B cell (primary cell): Measurements from ENCODE around the gene MYL7. TPM values are rescaled to one million over a fixed set of nuclear protein-coding genes. Genes with fewer than 3 reads are reported as not detected.

Experiments used
- ATAC-seq: fragments of 200-7000 bp; cut with Tn5 transposase; one replicate; pipeline ENCODE4 v1.10.0; 2021; ENCODE audit warnings: low read depth, mild to moderate bottlenecking, moderate number of reproducible peaks, moderate library complexity
- CTCF ChIA-PET: fragments of 350-600 bp; sonication (Branson Sonifier 250); formaldehyde crosslinking; loops from one replicate; lab custom pipeline; 2021; ENCODE audit warnings: antibody characterized with exemption, inconsistent platforms; lab: Charles Lee
- POLR2A ChIA-PET: fragments of 350-600 bp; sonication (Branson Sonifier 250); formaldehyde crosslinking; loops from one replicate; lab custom pipeline; 2021; ENCODE audit warnings: antibody characterized with exemption; lab: Charles Lee
- DNase-seq: peaks from one replicate; pipeline ENCODE4 v3.0.0; 2013
- H2AFZ ChIP-seq: 2 replicates; pipeline ENCODE4 v1.6.1; 2012; ENCODE audit warnings: mild to moderate bottlenecking, low read depth, low read length; ENCODE audit not compliant: insufficient read depth, poor library complexity, severe bottlenecking
- H3K27ac ChIP-seq, 2 donors: 1 replicate in 1 of 2; 2 replicates in 1 of 2; pipeline ENCODE4 v1.5.1; 2012 to 2013; ENCODE audit warnings: low read length in 2 of 2, mild to moderate bottlenecking in 2 of 2, moderate library complexity in 1 of 2
- H3K27me3 ChIP-seq, 4 experiments: fragments of 200-600 bp in 1 of 4; sonication (generic) in 1 of 4; replicated peaks in 1 of 4; 1 replicate in 2 of 4; 2 replicates in 2 of 4; pipeline versions ENCODE4 v1.6.1 to v1.7.0; 2013 to 2016; ENCODE audit warnings: low read length in 3 of 4, mild to moderate bottlenecking in 2 of 4, mixed read lengths in 1 of 4, moderate library complexity in 1 of 4; ENCODE audit not compliant: insufficient read depth in 4 of 4, control insufficient read depth in 3 of 4; ENCODE audit errors: control extremely low read depth in 1 of 4
- H3K36me3 ChIP-seq, 2 experiments: replicated peaks in 1 of 2; 1 replicate in 1 of 2; 2 replicates in 1 of 2; pipeline versions ENCODE4 v1.6.1 to v1.7.1; 2013; ENCODE audit warnings: low read length in 1 of 2; ENCODE audit not compliant: insufficient read depth in 2 of 2, control insufficient read depth in 1 of 2; ENCODE audit errors: control extremely low read depth in 1 of 2, extremely low read depth in 1 of 2
- H3K4me1 ChIP-seq, 2 donors: fragments of 200-600 bp in 1 of 2; sonication (generic) in 1 of 2; 1 replicate in 1 of 2; 2 replicates in 1 of 2; pipeline versions ENCODE4 v1.5.1 to v1.6.1; 2013 to 2017; ENCODE audit warnings: low read length in 2 of 2; ENCODE audit not compliant: control insufficient read depth in 2 of 2, insufficient read depth in 2 of 2
- H3K4me2 ChIP-seq: replicated peaks from 2 replicates; pipeline ENCODE3; 2012; ENCODE audit warnings: mild to moderate bottlenecking, low read depth, low read length; ENCODE audit not compliant: poor library complexity, severe bottlenecking
- H3K4me3 ChIP-seq, 5 experiments: fragments of 200-600 bp in 1 of 5; sonication (generic) in 1 of 5; 1 replicate in 3 of 5; 2 replicates in 2 of 5; pipeline versions ENCODE4 v1.5.1 to v1.7.0; 2011 to 2016; ENCODE audit warnings: low read length in 4 of 5, mild to moderate bottlenecking in 4 of 5, low read depth in 2 of 5, control low read depth in 1 of 5, moderate library complexity in 1 of 5; ENCODE audit not compliant: insufficient read depth in 1 of 5; ENCODE audit errors: control extremely low read depth in 1 of 5, extremely low read depth in 1 of 5
- H3K79me2 ChIP-seq: fragments of 200-600 bp; sonication (generic); one replicate; pipeline ENCODE4 v1.6.0; 2016; ENCODE audit warnings: low read length; ENCODE audit not compliant: control insufficient read depth, insufficient read depth
- H3K9ac ChIP-seq: fragments of 200-600 bp; sonication (generic); 2 replicates; pipeline ENCODE4 v1.6.1; 2017; ENCODE audit warnings: mild to moderate bottlenecking, low read length, moderate library complexity
- H3K9me3 ChIP-seq, 3 donors: one replicate each; pipeline versions ENCODE4 v1.6.1 to v1.7.1; 2013; ENCODE audit warnings: low read length in 2 of 3; ENCODE audit not compliant: control insufficient read depth in 2 of 3, insufficient read depth in 1 of 3; ENCODE audit errors: control extremely low read depth in 1 of 3
- H4K20me1 ChIP-seq: 2 replicates; pipeline ENCODE4 v1.6.0; 2012; ENCODE audit warnings: mild to moderate bottlenecking, low read length; ENCODE audit not compliant: insufficient read depth, control insufficient read depth, poor library complexity, severe bottlenecking
- H3K27ac Mint-ChIP-seq: one replicate; pipeline ENCODE4 v1.8.0; 2021; ENCODE audit warnings: mixed read lengths
- H3K27me3 Mint-ChIP-seq: one replicate; pipeline ENCODE4 v1.8.0; 2021; ENCODE audit warnings: mixed read lengths
- H3K4me1 Mint-ChIP-seq: one replicate; pipeline ENCODE4 v1.8.0; 2021; ENCODE audit warnings: mixed read lengths
- H3K4me3 Mint-ChIP-seq: one replicate; pipeline ENCODE4 v1.8.0; 2021; ENCODE audit warnings: mixed read lengths
- H3K9me3 Mint-ChIP-seq: one replicate; pipeline ENCODE4 v1.8.0; 2022; ENCODE audit warnings: mixed read lengths; ENCODE audit not compliant: insufficient read depth
- EZH2 ChIP-seq: IDR thresholded peaks from 2 replicates; pipeline ENCODE4 v1.6.1; 2012; ENCODE audit warnings: borderline replicate concordance, low read depth, mild to moderate bottlenecking, moderate library complexity, low read length; ENCODE audit not compliant: insufficient read depth, poor library complexity, severe bottlenecking
- WGBS: methylation state at CpG from one replicate; pipeline ENCODE4 v1.1.5; 2013; ENCODE audit warnings: missing lambda C conversion rate; ENCODE audit not compliant: insufficient coverage; 5-methylcytosine and 5-hydroxymethylcytosine counted together
- intact Hi-C: fragments of 100-400 bp; cut with micrococcal nuclease; formaldehyde crosslinking; loops from one replicate; pipeline ENCODE4 v1.10.0; 2022
- polyA plus RNA-seq: library from polyadenylated mRNA; depleted of rRNA; stranded (reverse); fragments of >200 nt; gene quantifications from 2 replicates; pipeline ENCODE4 v1.2.3, GENCODE V29; 2012
- total RNA-seq, 2 donors: library from RNA; stranded (reverse); fragments of 120-200 nt in 1 of 2; gene quantifications; 1 replicate in 1 of 2; 2 replicates in 1 of 2; pipeline versions ENCODE4 v1.2.3 to v1.2.4, GENCODE V29; 2013 to 2022
- TF ChIP-seq, protein P1 (sequence below): fragments of 200-600 bp; IDR thresholded peaks from one replicate; pipeline ENCODE4 v1.8.0; 2022; ENCODE audit warnings: antibody characterized with exemption, mild to moderate bottlenecking

Gene MYL7
- total and polyA plus RNA-seq, 2 donors (not counting 1 experiment from before 2014, with no cell fraction given): not detected

DNA sequence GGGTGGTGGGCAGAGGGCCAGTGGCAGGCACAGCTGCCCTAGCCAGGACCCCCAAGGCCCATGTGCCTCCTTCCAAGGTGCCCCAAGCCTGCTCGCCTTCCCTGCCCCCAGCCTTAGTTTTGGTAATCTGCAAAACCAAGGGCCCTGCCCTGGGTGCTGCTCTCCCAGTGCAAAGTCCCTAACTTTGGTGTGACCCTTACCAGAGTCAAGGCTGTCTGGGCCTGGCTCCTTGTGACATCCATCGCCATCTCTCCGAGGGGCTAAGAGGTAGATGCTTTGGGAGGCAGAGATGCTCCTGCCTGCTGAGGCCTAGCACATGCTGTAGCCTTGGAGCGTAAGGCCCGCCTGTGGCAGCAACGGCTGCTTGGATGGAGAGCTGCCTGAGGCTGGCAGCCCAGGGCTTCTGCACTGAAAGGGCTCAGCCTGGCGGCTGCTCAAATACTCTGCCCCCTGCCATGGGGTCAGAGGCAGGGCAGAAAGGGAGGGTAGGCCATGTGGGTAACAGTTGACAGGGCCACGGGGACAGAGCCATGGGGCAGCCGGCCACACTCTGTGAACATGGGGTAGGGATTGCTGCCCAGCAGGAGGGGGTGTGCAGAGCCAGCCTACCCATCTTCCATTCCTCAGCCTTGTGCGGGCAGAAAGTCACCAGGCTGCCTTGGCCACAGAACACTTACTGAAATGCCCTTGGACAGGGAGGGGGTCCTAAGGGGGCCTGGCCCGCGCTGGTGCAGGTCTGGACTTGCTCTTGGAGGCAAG, 17.9 kb upstream of the MYL7 start:
- no peak overlapping the region for H3K27ac Mint-ChIP-seq
- no peak overlapping the region for H3K4me3 ChIP-seq
- WGBS: over 99% methylated on average over 11 of the region's 12 CpGs
- H3K4me1 ChIP-seq: no peaks in the 10 kb centered on the region
- H3K79me2 ChIP-seq: no peaks in the 10 kb centered on the region
- TF ChIP-seq, protein P1, sequence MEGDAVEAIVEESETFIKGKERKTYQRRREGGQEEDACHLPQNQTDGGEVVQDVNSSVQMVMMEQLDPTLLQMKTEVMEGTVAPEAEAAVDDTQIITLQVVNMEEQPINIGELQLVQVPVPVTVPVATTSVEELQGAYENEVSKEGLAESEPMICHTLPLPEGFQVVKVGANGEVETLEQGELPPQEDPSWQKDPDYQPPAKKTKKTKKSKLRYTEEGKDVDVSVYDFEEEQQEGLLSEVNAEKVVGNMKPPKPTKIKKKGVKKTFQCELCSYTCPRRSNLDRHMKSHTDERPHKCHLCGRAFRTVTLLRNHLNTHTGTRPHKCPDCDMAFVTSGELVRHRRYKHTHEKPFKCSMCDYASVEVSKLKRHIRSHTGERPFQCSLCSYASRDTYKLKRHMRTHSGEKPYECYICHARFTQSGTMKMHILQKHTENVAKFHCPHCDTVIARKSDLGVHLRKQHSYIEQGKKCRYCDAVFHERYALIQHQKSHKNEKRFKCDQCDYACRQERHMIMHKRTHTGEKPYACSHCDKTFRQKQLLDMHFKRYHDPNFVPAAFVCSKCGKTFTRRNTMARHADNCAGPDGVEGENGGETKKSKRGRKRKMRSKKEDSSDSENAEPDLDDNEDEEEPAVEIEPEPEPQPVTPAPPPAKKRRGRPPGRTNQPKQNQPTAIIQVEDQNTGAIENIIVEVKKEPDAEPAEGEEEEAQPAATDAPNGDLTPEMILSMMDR: no peak
- no peak for TF ChIP-seq EZH2
- ATAC-seq (no peak), DNase-seq (no peak)
- peaks cover 0 to under 1% (median 0%) of the 10 kb centered on the region in 3 donors for H3K9me3 ChIP-seq
- intact Hi-C loops: no loop called here
- no peaks in the 10 kb centered on the region for H3K36me3 ChIP-seq
- H3K4me1 Mint-ChIP-seq: no peaks in the 10 kb centered on the region
- H4K20me1 ChIP-seq: no peaks in the 10 kb centered on the region
- no peak overlapping the region for H3K27ac ChIP-seq
- POLR2A ChIA-PET: no interaction called here
- H3K9ac ChIP-seq: no peak overlapping the region
- CTCF ChIA-PET: no interaction called here
- H3K4me2 ChIP-seq: no peak overlapping the region
- H3K27me3 Mint-ChIP-seq: peaks cover 8% of the 10 kb centered on the region
- H3K9me3 Mint-ChIP-seq: no peaks in the 10 kb centered on the region
- H3K27me3 ChIP-seq: no peaks in the 10 kb centered on the region
- H3K4me3 Mint-ChIP-seq: no peak overlapping the region
- no peak overlapping the region for H2AFZ ChIP-seq

DNA sequence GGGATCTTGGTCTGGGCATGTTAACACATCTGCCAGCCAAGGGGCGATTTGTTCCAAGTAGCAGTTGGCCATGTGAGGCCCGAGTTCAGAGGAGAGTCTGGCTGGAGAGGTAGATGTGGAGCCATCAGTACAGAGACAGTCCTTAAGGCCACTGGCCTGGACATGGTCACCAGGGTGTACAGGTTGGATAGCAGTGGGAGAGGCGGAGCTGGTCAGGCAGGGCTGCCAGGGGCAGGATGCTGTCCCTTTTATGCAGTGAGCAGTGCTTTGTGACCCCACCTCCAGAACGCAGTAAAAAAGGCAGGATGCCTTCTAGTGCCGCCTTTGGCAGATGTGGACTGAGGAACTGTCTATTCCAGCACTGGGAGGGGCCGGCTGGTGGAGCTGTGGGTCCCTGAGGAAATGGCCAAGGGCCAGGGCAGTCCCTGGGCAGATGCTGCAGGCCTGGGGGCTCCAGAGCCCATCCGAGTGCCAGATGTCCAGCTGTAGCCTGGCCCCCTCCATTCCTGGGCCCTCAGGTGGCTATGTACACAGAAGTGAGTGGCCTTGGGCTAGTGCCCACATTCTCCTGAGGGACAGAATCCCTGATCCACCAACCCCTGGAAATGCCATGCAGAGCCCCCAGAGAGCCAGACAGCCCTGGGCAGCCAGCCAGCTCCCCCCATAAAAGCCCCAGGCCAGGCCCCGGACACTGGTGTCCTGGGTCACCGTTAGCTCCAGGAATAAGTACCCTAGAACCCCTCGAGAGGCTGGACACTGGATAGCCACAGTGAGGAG, 17.2 kb upstream of the MYL7 start:
- ATAC-seq: no peak
- ChIA-PET CTCF (no interaction called here), POLR2A (no interaction called here)
- Histone ChIP-seq H3K4me2 (no peak overlapping the region), H2AFZ (no peak overlapping the region), H4K20me1 (no peaks in the 10 kb centered on the region), H3K4me1 (no peaks in the 10 kb centered on the region), H3K36me3 (no peaks in the 10 kb centered on the region), H3K4me3 (no peak overlapping the region), H3K27me3 (no peaks in the 10 kb centered on the region), H3K9ac (no peak overlapping the region), H3K27ac (no peak overlapping the region), H3K9me3 (no peaks in the 10 kb centered on the region), H3K79me2 (no peaks in the 10 kb centered on the region)
- no peak for TF ChIP-seq EZH2
- TF ChIP-seq, protein P1: no peak
- DNase-seq: no peak
- intact Hi-C loops: no loop called here
- Mint-ChIP-seq H3K4me1 (no peaks in the 10 kb centered on the region), H3K4me3 (no peak overlapping the region), H3K27ac (no peak overlapping the region), H3K9me3 (no peaks in the 10 kb centered on the region), H3K27me3 (peaks cover 8% of the 10 kb centered on the region)
- 94% methylated on average over 10 of the region's 10 CpGs for WGBS
